K562 (cell line): ENCODE measurements around the gene FETUB. TPM values are rescaled to one million over a fixed set of nuclear protein-coding genes. Genes with fewer than 3 reads are reported as not detected.

Experiments
- ATAC-seq: fragments of 200-7000 bp; cut with Tn5 transposase; 3 replicates; pipeline ENCODE4 v1.9.1; 2020; ENCODE audit warnings: moderate library complexity
- BruUV-seq: library from RNA; stranded (reverse); fragments of 400-500 nt; replicated peaks from 2 replicates; lab custom pipeline; 2021; lab: Mats Ljungman, UMichigan
- CTCF ChIA-PET: fragments of 300-600 bp; formaldehyde crosslinking; extraction: SDS; loops from one replicate; lab custom pipeline; 2021; ENCODE audit warnings: low intra/inter-chr PET ratio; lab: Yijun Ruan, JAX
- POLR2A ChIA-PET: fragments of 300-600, 350-650 bp; sonication (Branson Sonifier 250); formaldehyde crosslinking; extraction: SDS; loops from one replicate; lab custom pipeline; 2021; ENCODE audit warnings: antibody characterized with exemption, inconsistent platforms; lab: Yijun Ruan, JAX
- DNase-seq, 4 experiments: peaks; one replicate each; pipeline versions ENCODE4 v3.0.0 to v3.0.0-alpha.2; 2011 to 2018; ENCODE audit warnings: low spot score in 3 of 4, mixed read lengths in 3 of 4; ENCODE audit errors: extremely low read depth in 1 of 4
- FAIRE-seq: peaks from 2 replicates; lab custom pipeline; 2011; peaks lifted over from hg19 to GRCh38; lab: Jason Lieb, UNC
- H2AFZ ChIP-seq: 2 replicates; pipeline ENCODE4 v1.6.0; 2011; ENCODE audit warnings: low read depth, low read length, control low read depth, inconsistent platforms
- H3K27ac ChIP-seq: fragments of 200-600 bp; 3 replicates; pipeline ENCODE4 v1.8.0; 2011; ENCODE audit warnings: low read depth, mild to moderate bottlenecking, control low read depth, inconsistent platforms, low read length, moderate library complexity, mixed read lengths; ENCODE audit errors: extremely low read depth
- H3K27me3 ChIP-seq, 2 experiments: fragments of 300-600 bp in 1 of 2; 2 replicates in 1 of 2; 3 replicates in 1 of 2; pipeline versions ENCODE4 v1.6.0 to v1.8.0; 2011; ENCODE audit warnings: inconsistent platforms in 2 of 2, low read length in 2 of 2, mild to moderate bottlenecking in 1 of 2, mixed read lengths in 1 of 2, moderate library complexity in 1 of 2; ENCODE audit not compliant: control insufficient read depth in 2 of 2, insufficient read depth in 2 of 2
- H3K36me3 ChIP-seq: fragments of 300-600 bp; 3 replicates; pipeline ENCODE4 v1.8.0; 2011; ENCODE audit warnings: mild to moderate bottlenecking, low read length, inconsistent platforms; ENCODE audit not compliant: control insufficient read depth, insufficient read depth
- H3K4me1 ChIP-seq, 2 experiments: fragments of 200-600 bp in 1 of 2; replicated peaks in 1 of 2; 2 replicates in 1 of 2; 3 replicates in 1 of 2; pipeline versions ENCODE4 v1.5.1 to v1.8.0; 2011; ENCODE audit warnings: inconsistent platforms in 2 of 2, low read length in 2 of 2, mild to moderate bottlenecking in 1 of 2, mixed read lengths in 1 of 2, moderate library complexity in 1 of 2; ENCODE audit not compliant: control insufficient read depth in 2 of 2, insufficient read depth in 2 of 2
- H3K4me2 ChIP-seq: 2 replicates; pipeline ENCODE4 v1.6.1; 2011; ENCODE audit warnings: low read length, control low read depth, inconsistent platforms, mixed read lengths; ENCODE audit not compliant: insufficient read depth
- H3K4me3 ChIP-seq: fragments of 200-600 bp; sonication (generic), shearing (Covaris generic); 2 replicates; pipeline ENCODE4 v1.5.1; 2016; ENCODE audit warnings: control low read depth, inconsistent platforms
- H3K79me2 ChIP-seq: fragments of 200-600 bp; 3 replicates; pipeline ENCODE4 v1.8.0; 2011; ENCODE audit warnings: low read length, inconsistent platforms; ENCODE audit not compliant: control insufficient read depth, insufficient read depth
- H3K9ac ChIP-seq, 2 experiments: 2 replicates each; pipeline versions ENCODE4 v1.6.0 to v1.6.1; 2011; ENCODE audit warnings: low read depth in 2 of 2, low read length in 2 of 2, control low read depth in 1 of 2, inconsistent platforms in 1 of 2, mild to moderate bottlenecking in 1 of 2, mixed read lengths in 1 of 2; ENCODE audit not compliant: insufficient read depth in 1 of 2
- H3K9me1 ChIP-seq: one replicate; pipeline ENCODE4 v1.6.0; 2011; ENCODE audit warnings: inconsistent platforms, mild to moderate bottlenecking, low read length, moderate library complexity; ENCODE audit not compliant: control insufficient read depth, insufficient read depth
- H3K9me3 ChIP-seq: replicated peaks from 2 replicates; pipeline ENCODE4 v1.5.1; 2011; ENCODE audit warnings: low read depth, low read length, inconsistent platforms; ENCODE audit not compliant: control insufficient read depth, insufficient read depth
- H4K20me1 ChIP-seq: replicated peaks from 2 replicates; pipeline ENCODE4 v1.6.1; 2011; ENCODE audit warnings: low read length, inconsistent platforms, mixed read lengths; ENCODE audit not compliant: control insufficient read depth, insufficient read depth
- BHLHE40 ChIP-seq: IDR thresholded peaks from 2 replicates; pipeline ENCODE4 v1.6.1; 2011; ENCODE audit warnings: low read length, improper control_type of control experiment
- ELF1 ChIP-seq: fragments of 200-800 bp; sonication (Bioruptor generic); IDR thresholded peaks from 2 replicates; pipeline ENCODE4 v1.6.1; 2016; ENCODE audit warnings: missing genetic modification characterization, missing compliant biosample characterization
- FOXJ3 ChIP-seq: sonication (generic); formaldehyde crosslinking; IDR thresholded peaks from 2 replicates; pipeline ENCODE4 v1.4.0; 2020; ENCODE audit warnings: mild to moderate bottlenecking, missing genetic modification reagents
- FOXK2 ChIP-seq, 2 experiments: fragments of 450-650 bp; IDR thresholded peaks in 1 of 2; conservative IDR thresholded peaks in 1 of 2; 2 replicates each; pipeline ENCODE4 v1.6.1; 2016; ENCODE audit warnings: low read depth in 2 of 2, mild to moderate bottlenecking in 1 of 2
- FOXM1 ChIP-seq, 2 experiments: fragments of 450-650 bp in 1 of 2; sonication (generic) in 1 of 2; formaldehyde crosslinking in 1 of 2; IDR thresholded peaks; 2 replicates each; pipeline versions ENCODE4 v1.6.1 to v1.9.0; 2017 to 2022; ENCODE audit warnings: low read depth in 2 of 2, mild to moderate bottlenecking in 2 of 2, missing genetic modification reagents in 1 of 2, moderate library complexity in 1 of 2
- IRF9 ChIP-seq: fragments of 450-650 bp; IDR thresholded peaks from 2 replicates; pipeline ENCODE4 v1.6.1; 2016; ENCODE audit warnings: missing biosample characterization, missing genetic modification characterization
- KDM2B ChIP-seq: fragments of 250-450 bp; sonication (Bioruptor Pico); IDR thresholded peaks from 2 replicates; pipeline ENCODE4 v1.8.0; 2021; ENCODE audit warnings: mild to moderate bottlenecking, moderate library complexity
- NCOR1 ChIP-seq: fragments of 450-650 bp; IDR thresholded peaks from 2 replicates; pipeline ENCODE4 v1.6.1; 2016; ENCODE audit warnings: mild to moderate bottlenecking, moderate library complexity
- NKRF ChIP-seq: fragments of 450-650 bp; IDR thresholded peaks from 2 replicates; pipeline ENCODE4 v1.6.1; 2016; ENCODE audit warnings: borderline replicate concordance
- PRPF4 ChIP-seq: fragments of 200-400 bp; formaldehyde crosslinking; IDR thresholded peaks from one replicate; pipeline ENCODE4 v1.6.1; 2017; ENCODE audit warnings: low read length, low read depth, mild to moderate bottlenecking; ENCODE audit not compliant: insufficient read depth, poor library complexity, severe bottlenecking
- RAD51 ChIP-seq: fragments of 450-650 bp; IDR thresholded peaks from 2 replicates; pipeline ENCODE4 v1.7.1; 2016; ENCODE audit warnings: low read depth, mild to moderate bottlenecking, borderline replicate concordance
- RCOR1 ChIP-seq, 2 experiments: IDR thresholded peaks; 2 replicates each; pipeline ENCODE4 v1.6.1; 2012; ENCODE audit warnings: low read depth in 2 of 2, low read length in 2 of 2, borderline replicate concordance in 1 of 2, improper control_type of control experiment in 1 of 2
- SOX6 ChIP-seq: fragments of 450-650 bp; IDR thresholded peaks from 2 replicates; pipeline ENCODE4 v1.6.1; 2014; ENCODE audit warnings: mild to moderate bottlenecking
- XRCC4 ChIP-seq: IDR thresholded peaks from one replicate; pipeline ENCODE4 v1.6.1; 2011; ENCODE audit not compliant: insufficient read depth, insufficient read length; ENCODE audit errors: extremely low read depth
- ZNF134 ChIP-seq: fragments of 250-450 bp; sonication (Bioruptor Pico); conservative IDR thresholded peaks from 2 replicates; pipeline ENCODE4 v1.4.0; 2020
- ZNF431 ChIP-seq: sonication (generic); formaldehyde crosslinking; IDR thresholded peaks from 2 replicates; pipeline ENCODE4 v1.8.0; 2022; ENCODE audit warnings: mild to moderate bottlenecking, missing genetic modification reagents
- ZNF766 ChIP-seq: fragments of 200-800 bp; sonication (Bioruptor generic); conservative IDR thresholded peaks from 2 replicates; pipeline ENCODE4 v1.6.1; 2016; ENCODE audit warnings: missing genetic modification characterization, missing compliant biosample characterization
- WGBS: fragments of 100-300 bp; shearing (Covaris generic); methylation state at CpG from one replicate; pipeline ENCODE4 v1.1.6; 2016; ENCODE audit warnings: low coverage, mixed read lengths; ENCODE audit not compliant: insufficient coverage; ENCODE audit errors: missing lambda C conversion rate; 5-methylcytosine and 5-hydroxymethylcytosine counted together
- in situ Hi-C: fragments of 300-500 bp; cut with MboI; formaldehyde crosslinking; loops from 4 replicates; pipeline ENCODE4 v1.15.0; 2018; ENCODE audit warnings: inconsistent platforms, mixed read lengths
- intact Hi-C: fragments of 100-400 bp; cut with micrococcal nuclease; formaldehyde crosslinking; loops from 2 replicates; pipeline ENCODE4 v1.14.2; 2022
- polyA plus RNA-seq, 8 experiments: library from polyadenylated mRNA; depleted of rRNA in 4 of 8; stranded (reverse) in 5 of 8; unstranded in 3 of 8; fragments of >200 nt; fragmentation: Nextera tagmentation in 2 of 8; fragmentation: Illumina TruSeq in 1 of 8; extraction: Ambion mirVana in 2 of 8; extraction: Trizol in 1 of 8; gene quantifications; 2 replicates each; pipeline versions ENCODE4 v1.2.1 to v1.2.3, GENCODE V29; 2011 to 2014; ENCODE audit warnings: inconsistent platforms in 1 of 8, missing spikeins in 1 of 8
- total RNA-seq, 7 experiments: library from RNA; depleted of rRNA in 6 of 7; stranded (reverse); fragments of >200 nt in 6 of 7; fragmentation: Illumina TruSeq in 2 of 7; extraction: Trizol in 2 of 7; gene quantifications; 2 replicates each; pipeline versions ENCODE4 v1.2.1 to v1.2.3, GENCODE V29; 2011 to 2021; ENCODE audit warnings: low replicate concordance in 1 of 7

Gene FETUB
- total and polyA plus RNA-seq, 9 of the 15 experiments (the other 6 are each of a cell fraction or from before 2014, with no cell fraction given) = not detected

GRCh38 chr3:186679151-186679550 is 39.0 kb downstream of the FETUB start (continued):
- TF ChIP-seq IRF9 (tag) (no peak), ZNF766 (CRISPR knock-in tag) (no peak), FOXJ3 (CRISPR knock-in tag) (no peak), KDM2B (CRISPR knock-in tag) (no peak), ZNF134 (no peak), XRCC4 (no peak)
- TF ChIP-seq, all 486 proteins: peak for 0

GRCh38 chr3:186680869-186681268 is 40.7 kb downstream of the FETUB start:
- in situ Hi-C loops = no loop called here
- Histone ChIP-seq H3K79me2 (no peaks in the 10 kb centered on the region), H3K36me3 (no peaks in the 10 kb centered on the region), H3K9ac (no peak overlapping the region), H3K4me2 (no peak overlapping the region), H3K4me3 (no peak overlapping the region), H3K27ac (no peak overlapping the region), H2AFZ (no peak overlapping the region), H3K4me1 (no peaks in the 10 kb centered on the region; a peak in 1 of 5 replicates), H3K27me3 (peaks cover 2 to 33% of the 10 kb centered on the region in 2 experiments; a peak in 4 of 5 replicates), H3K9me3 (peaks cover 3% of the 10 kb centered on the region; the same call in 1 of the 2 replicates), H4K20me1 (no peaks in the 10 kb centered on the region), H3K9me1 (no peaks in the 10 kb centered on the region)
- BruUV-seq = no TSS peak
- no peak for DNase-seq
- no peak for ATAC-seq
- no peak for FAIRE-seq
- POLR2A ChIA-PET = no interaction called here
- WGBS = 0% methylated on average over 1 of the region's 1 CpG
- intact Hi-C loops = no loop called here
- CTCF ChIA-PET = no interaction called here
- TF ChIP-seq NCOR1 = no peak
- no peak for TF ChIP-seq FOXK2 (conservative IDR thresholded peaks at IDR 0.05 in 1 of 2, IDR thresholded peaks at IDR 0.05 in 1 of 2; ENCODE audit: low read depth in 2 of 2)
- no peak for TF ChIP-seq ELF1 (tag)
- TF ChIP-seq PRPF4 = no peak
- TF ChIP-seq FOXM1 (IDR thresholded peaks at IDR 0.05; ENCODE audit: low read depth) = no peak
- TF ChIP-seq FOXM1 (CRISPR knock-in tag; IDR thresholded peaks at IDR 0.05; ENCODE audit: low read depth) = no peak
- no peak for TF ChIP-seq BHLHE40
- no peak for TF ChIP-seq NKRF
- no peak for TF ChIP-seq RAD51
- TF ChIP-seq ZNF431 (CRISPR knock-in tag) = no peak
- TF ChIP-seq RCOR1 (IDR thresholded peaks at IDR 0.05; ENCODE audit: borderline replicate concordance in 1 of 2, low read depth in 2 of 2, low read length in 2 of 2) = no peak
- TF ChIP-seq SOX6 = no peak
